GM12801 (cell line): ENCODE measurements around the gene IL16.

ENCODE experiments used
- TF ChIP-seq, protein P1 (sequence below): IDR thresholded peaks from one replicate; pipeline ENCODE4 v1.5.1; 2011; ENCODE audit warnings: control low read depth; ENCODE audit not compliant: insufficient read length; ENCODE audit errors: extremely low read depth

IL16 gene

DNA sequence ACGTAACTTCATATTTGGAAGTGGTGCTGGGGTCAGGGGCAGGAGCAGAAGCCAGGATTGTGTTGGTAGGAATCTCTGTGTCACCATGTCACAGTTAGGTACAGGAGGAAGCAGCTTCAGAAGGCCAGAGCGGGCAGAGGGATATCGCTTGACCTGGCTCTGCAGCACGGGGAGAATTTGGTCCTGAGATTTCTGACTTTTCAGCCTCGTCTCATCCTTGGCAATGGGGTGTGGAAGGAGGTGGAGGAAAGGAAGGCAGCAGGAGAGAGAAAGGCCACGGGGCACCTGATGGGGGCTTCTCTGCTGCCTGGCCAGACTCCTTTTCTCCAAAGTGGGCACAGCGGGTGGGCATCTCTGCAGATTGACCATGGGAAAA, 564 bp downstream of the IL16 start:
- TF ChIP-seq, protein P1, sequence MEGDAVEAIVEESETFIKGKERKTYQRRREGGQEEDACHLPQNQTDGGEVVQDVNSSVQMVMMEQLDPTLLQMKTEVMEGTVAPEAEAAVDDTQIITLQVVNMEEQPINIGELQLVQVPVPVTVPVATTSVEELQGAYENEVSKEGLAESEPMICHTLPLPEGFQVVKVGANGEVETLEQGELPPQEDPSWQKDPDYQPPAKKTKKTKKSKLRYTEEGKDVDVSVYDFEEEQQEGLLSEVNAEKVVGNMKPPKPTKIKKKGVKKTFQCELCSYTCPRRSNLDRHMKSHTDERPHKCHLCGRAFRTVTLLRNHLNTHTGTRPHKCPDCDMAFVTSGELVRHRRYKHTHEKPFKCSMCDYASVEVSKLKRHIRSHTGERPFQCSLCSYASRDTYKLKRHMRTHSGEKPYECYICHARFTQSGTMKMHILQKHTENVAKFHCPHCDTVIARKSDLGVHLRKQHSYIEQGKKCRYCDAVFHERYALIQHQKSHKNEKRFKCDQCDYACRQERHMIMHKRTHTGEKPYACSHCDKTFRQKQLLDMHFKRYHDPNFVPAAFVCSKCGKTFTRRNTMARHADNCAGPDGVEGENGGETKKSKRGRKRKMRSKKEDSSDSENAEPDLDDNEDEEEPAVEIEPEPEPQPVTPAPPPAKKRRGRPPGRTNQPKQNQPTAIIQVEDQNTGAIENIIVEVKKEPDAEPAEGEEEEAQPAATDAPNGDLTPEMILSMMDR, result no peak

DNA sequence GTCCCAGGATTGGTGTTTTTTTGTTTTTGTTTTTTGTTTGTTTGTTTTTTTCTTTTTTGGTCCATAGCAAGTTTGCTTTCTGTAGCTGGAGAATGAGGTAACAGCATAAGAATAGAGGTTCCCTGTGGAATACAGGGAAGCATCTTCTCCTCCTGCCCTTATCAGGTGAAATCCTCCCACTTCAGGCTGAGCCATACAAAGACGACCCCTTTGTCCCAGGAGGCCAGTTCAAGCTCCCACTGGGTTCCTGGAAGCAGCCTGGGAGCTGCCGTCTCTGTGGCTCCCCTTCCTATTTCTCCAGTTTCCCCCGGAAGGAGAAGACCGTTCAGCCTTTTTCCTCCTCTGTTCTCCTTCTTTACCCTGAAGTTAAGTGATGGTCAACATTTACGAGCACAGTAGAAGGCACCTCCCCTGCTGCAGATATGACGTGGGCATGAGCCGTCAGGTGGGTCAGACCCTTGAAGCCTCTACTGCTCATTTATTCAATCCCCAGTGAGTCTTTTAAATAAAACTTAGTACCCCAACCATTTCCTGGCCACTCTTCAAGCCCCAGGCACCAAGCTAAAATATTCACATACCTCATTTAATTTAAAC, 1.1 kb downstream of the IL16 start:
- TF ChIP-seq, protein P1, result no peak

DNA sequence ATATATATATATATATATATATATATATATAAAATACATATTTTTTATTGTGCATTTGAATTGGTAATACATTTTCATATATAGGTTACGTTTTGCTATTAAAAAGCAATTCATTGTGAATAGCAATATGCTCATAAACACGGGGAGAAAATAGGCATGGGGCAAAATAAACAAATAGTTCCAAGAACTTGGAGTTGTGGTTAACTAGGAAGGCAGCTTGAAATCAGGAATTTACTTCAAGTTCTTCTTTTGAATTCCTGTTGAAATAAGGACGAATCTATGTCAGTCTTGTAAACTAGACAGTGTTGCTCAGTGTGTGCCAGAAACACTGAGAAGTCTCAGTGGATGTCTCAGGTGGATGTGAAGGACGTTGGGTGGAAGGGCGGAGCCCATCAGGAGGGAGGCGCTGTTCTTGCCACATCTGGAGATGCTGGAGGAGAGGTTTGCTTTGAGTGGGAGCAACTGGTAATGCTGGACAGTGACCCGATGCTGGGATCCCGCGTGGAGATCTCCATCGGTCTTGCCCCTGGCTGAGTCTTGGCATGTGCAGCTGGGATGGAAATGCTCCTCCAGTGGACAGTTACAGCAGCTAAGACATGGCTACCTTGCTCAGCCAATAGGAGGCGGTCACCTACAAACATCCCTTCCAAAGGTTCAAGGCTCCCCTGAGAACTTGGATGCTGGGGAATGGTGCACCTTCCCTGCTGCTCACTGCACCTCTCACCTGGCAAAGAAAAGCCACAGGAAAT, 2.5 kb downstream of the IL16 start:
- TF ChIP-seq, protein P1, result no peak

DNA sequence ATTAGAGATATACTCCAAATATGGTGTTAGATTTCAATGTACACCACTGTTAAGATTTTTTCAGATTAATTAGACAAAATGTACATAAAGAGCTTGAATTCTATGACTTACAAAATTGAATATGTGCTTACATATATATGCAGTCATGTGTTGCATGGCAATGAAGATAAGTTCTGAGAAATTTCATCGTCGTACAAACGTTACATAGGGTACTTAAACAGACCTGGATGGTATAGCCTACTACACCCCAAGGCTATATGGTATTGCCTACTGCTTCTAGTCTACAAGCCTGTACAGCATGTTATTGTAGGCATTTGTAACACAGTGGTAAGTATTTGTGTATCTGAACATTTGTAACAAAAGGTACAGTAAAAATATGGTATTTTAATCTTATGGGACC, 9.3 kb downstream of the IL16 start:
- TF ChIP-seq, protein P1, result no peak

DNA sequence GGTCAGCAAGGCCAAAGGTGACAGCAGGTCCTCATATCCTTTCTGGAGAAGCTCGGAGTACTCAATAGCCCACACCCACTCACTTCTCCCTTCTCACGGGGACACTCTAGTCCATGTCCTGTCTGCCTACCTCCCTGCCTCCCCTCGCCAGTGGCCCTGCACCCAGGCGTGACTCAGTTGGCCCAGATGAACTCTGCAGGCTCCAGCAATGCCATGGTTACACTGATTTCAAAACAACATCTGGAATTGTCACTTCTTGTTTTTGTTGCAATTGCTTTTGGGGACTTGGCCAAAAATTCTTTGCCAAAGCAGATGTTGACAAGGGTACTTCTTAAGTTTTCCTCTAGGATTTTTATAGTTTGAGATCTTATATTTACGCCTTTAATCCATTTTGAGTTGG, 13.0 kb downstream of the IL16 start:
- TF ChIP-seq, protein P1, result no peak

DNA sequence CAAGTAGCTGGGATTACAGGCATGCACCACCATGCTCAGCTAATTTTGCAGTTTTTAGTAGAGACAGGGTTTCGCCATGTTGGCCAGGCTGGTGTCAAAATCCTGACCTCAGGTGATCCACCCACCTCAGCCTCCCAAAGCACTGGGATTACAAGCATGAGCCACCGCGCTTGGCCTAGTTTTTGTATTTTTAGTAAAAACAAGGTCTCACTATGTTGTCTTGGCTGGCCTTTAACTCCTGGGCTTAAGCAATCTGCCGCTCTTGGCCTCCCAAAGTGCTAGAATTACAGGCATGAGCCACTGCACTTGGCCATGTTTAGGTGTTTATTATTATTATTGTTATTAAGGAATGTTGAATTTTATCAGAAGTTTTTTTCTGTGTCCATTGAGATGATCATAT, 14.7 kb downstream of the IL16 start:
- TF ChIP-seq, protein P1, result no peak

DNA sequence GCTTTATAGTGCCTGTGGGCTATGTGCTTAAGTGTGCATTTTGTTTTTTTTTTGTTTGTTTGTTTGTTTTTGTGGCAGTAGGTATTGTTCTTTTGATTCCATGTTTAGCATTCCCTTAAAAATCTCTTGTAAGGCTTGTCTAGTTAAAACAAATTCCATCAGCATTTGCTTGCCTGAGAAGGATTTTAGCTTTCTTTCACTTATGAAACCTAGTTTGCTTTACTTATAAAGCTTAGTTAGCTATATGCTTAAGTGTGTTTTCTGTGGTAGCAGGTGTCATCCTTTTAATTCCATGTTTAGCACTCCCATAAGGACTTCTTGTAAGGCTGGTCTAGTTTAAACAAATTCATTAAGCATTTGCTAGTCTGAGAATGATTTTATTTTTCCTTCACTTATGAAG, 17.3 kb downstream of the IL16 start:
- TF ChIP-seq, protein P1, result no peak
